NCI-H2081 treated with DMSO at 0.1 percent for 48 hours (cell line): ENCODE results near the gene TMEM161A.

Source experiments
- DNase-seq: peaks from one replicate; lab custom pipeline; 2025; lab: John Stamatoyannopoulos, UW

TMEM161A gene

GRCh38 chr19:19098084-19098702 is 40.1 kb downstream of the TMEM161A start:
- DNase-seq, result no peak

GRCh38 chr19:19096641-19097627 is 41.3 kb downstream of the TMEM161A start:
- no peak for DNase-seq

GRCh38 chr19:19095691-19096090 is 42.6 kb downstream of the TMEM161A start:
- DNase-seq, result no peak

GRCh38 chr19:19094513-19094912 is 43.8 kb downstream of the TMEM161A start:
- no peak for DNase-seq

- DNase-seq, result no peak
Observed at GRCh38 chr19:19087676-19088075, 50.6 kb downstream of the TMEM161A start.

- no peak for DNase-seq
Observed at GRCh38 chr19:19083413-19084178, 54.7 kb downstream of the TMEM161A start.

- no peak for DNase-seq
Observed at GRCh38 chr19:19081642-19082151, 56.6 kb downstream of the TMEM161A start.

GRCh38 chr19:19079571-19079970 is 58.7 kb downstream of the TMEM161A start:
- DNase-seq, result no peak

GRCh38 chr19:19078801-19079200 is 59.5 kb downstream of the TMEM161A start:
- DNase-seq, result no peak

GRCh38 chr19:19077103-19077502 is 61.2 kb downstream of the TMEM161A start:
- no peak for DNase-seq

- DNase-seq, result no peak
Observed at GRCh38 chr19:19076476-19076875, 61.8 kb downstream of the TMEM161A start.

- no peak for DNase-seq
Observed at GRCh38 chr19:19075126-19075525, 63.2 kb downstream of the TMEM161A start.

GRCh38 chr19:19074196-19074882 is 63.9 kb downstream of the TMEM161A start:
- DNase-seq, result no peak

GRCh38 chr19:19071897-19072296 is 66.4 kb downstream of the TMEM161A start:
- no peak for DNase-seq
